GM12891 (cell line): ENCODE measurements around the gene GABRB3.

Experiments
- DNase-seq: peaks from one replicate; pipeline ENCODE4 v3.0.0; 2011; ENCODE audit warnings: low spot score; ENCODE audit not compliant: insufficient read length
- FAIRE-seq: peaks from 2 replicates; lab custom pipeline; 2011; peaks lifted over from hg19 to GRCh38; lab: Jason Lieb, UNC
- PAX5 ChIP-seq: IDR thresholded peaks from 2 replicates; pipeline ENCODE4 v1.6.1; 2011; ENCODE audit warnings: low read length, moderate library complexity, mild to moderate bottlenecking; ENCODE audit not compliant: insufficient read depth, severe bottlenecking
- POLR2A ChIP-seq: IDR thresholded peaks from 2 replicates; pipeline ENCODE4 v1.6.1; 2011; ENCODE audit warnings: low read depth, low read length, control low read depth
- POLR2AphosphoS5 ChIP-seq: IDR thresholded peaks from 2 replicates; pipeline ENCODE4 v1.6.1; 2011; ENCODE audit warnings: low read depth, low read length, control low read depth
- POU2F2 ChIP-seq: IDR thresholded peaks from 2 replicates; pipeline ENCODE4 v1.6.1; 2011; ENCODE audit warnings: low read depth, mild to moderate bottlenecking, control low read depth, low read length, moderate library complexity
- SPI1 ChIP-seq: IDR thresholded peaks from 2 replicates; pipeline ENCODE4 v1.6.1; 2011; ENCODE audit warnings: low read depth, low read length, control low read depth
- TAF1 ChIP-seq: IDR thresholded peaks from 2 replicates; pipeline ENCODE4 v1.6.1; 2011; ENCODE audit warnings: low read depth, low read length, control low read depth

GABRB3 gene

DNA sequence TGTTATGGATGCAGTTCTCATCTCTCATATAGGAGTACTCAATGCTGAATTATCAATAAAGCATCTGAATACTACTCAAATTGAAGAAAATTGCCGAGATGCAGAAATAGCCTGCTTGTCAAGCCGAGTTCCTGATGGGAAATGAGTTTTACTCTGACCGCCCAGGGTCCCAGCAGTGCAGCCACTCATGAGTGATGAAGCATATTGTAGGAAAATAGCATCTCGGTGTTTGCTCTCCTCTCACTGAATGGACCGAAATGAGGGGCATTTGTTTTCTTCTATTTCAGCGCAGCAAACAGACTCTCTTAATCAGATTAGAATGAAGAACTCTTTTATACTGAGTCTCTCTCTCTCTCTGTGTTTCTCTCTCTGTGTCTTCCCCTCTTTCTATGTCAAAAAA, 190.0 kb downstream of the GABRB3 start:
- TF ChIP-seq PAX5: no peak
- TF ChIP-seq POLR2A: no peak
- TF ChIP-seq TAF1: no peak
- no peak for TF ChIP-seq POU2F2
- no peak for TF ChIP-seq POLR2AphosphoS5
- no peak for TF ChIP-seq SPI1
- no peak for DNase-seq
- no peak for FAIRE-seq

DNA sequence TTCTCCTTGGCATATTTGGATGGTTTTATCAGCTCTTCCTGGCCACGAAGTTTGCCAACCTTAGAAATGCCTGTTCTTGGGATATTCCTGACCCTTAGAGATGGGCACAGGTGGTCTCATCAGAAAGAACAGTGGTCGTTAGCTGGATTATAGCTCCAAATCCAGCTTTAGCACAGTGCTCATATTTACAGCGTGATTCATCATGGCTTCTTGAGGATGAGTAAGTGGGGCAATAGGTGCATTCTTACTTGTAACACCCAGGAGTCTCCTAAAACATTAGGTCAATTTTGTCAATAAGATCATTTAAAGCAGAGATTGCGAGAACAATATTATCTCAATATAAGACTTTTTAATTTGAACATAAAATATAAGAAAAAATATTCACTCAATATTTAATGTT, 191.9 kb downstream of the GABRB3 start:
- no peak for TF ChIP-seq POLR2AphosphoS5
- TF ChIP-seq SPI1: no peak
- no peak for TF ChIP-seq POU2F2
- TF ChIP-seq PAX5: no peak
- no peak for TF ChIP-seq POLR2A
- TF ChIP-seq TAF1: no peak
- FAIRE-seq (no peak), DNase-seq (no peak)

DNA sequence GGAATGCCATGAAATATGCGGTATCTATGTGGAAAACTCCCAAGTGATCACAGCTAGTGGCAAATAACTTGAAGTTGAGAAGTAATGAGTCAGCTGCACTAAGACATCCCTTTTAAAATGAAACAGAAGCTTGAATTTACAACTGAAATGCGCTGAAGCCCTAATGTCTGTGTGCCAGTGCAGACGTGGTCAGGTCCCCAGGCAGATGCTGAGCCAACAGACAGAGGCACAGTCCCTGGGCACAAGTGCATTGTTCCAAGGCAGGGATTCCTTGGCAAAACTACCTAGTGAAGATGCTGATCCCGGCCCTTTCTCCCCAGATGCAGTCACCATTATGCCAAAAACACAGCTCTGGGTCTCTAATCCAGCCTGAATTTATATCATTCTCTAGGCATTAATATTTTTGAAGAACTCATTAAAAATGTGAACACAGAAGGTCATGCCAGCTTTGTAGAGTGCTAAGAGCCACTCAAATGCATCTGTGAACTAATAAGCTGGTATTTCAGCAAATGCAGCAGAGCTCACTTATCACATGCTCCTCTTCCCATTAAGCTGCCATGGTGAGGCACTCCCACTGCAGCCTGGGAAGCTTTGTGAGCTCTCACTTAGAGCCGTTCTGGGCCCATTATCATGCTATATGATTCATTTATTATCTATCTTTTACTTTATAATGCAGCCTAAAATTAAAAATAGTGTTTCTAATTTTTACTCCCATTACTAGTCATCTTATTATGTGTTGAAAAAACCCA, 200.1 kb downstream of the GABRB3 start:
- TF ChIP-seq SPI1 (no peak), TAF1 (no peak), PAX5 (no peak)
- DNase-seq (no peak), FAIRE-seq (no peak)

DNA sequence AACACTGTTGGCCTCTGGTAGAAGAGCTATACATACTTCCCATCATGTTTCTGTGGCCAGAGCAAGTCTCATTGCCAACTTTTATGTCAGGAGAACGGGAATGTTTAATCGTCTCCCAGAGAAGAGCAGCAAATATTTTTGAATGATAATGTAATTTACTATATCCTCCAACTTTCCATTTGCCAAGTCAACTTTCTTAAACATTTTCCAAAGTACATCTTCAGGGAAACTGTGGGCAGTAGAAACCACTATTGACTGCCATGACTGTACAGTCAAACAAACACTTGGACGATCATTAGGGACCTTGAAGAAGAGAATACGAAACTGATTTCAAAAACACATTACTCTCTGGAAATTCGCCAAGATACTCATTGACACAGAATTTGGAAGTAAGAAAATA, 201.5 kb downstream of the GABRB3 start:
- DNase-seq: no peak
- FAIRE-seq: no peak
- TF ChIP-seq PAX5 (no peak), POU2F2 (no peak), POLR2AphosphoS5 (no peak), SPI1 (no peak), TAF1 (no peak), POLR2A (no peak)

DNA sequence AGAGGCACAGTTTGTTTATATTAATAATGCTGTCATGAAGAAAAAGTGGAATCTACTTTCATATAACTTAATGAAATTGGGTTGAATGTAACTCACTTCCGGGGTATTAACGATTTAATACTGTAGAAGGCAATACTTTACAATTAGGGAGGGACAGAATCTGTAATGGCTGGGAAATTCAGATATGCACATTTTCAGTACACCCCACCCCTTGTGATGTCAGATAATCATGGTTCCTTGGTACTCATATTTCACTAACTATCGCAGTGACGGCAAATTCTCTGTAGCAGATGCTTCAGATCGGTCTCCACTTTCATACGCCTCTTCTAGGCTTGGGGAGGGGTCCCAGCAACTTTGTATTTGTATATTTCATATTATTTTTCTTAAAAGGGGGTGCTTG, 207.3 kb downstream of the GABRB3 start:
- TF ChIP-seq POLR2AphosphoS5: no peak
- no peak for TF ChIP-seq SPI1
- TF ChIP-seq PAX5: no peak
- TF ChIP-seq TAF1: no peak
- TF ChIP-seq POU2F2: no peak
- TF ChIP-seq POLR2A: no peak
- no peak for FAIRE-seq

DNA sequence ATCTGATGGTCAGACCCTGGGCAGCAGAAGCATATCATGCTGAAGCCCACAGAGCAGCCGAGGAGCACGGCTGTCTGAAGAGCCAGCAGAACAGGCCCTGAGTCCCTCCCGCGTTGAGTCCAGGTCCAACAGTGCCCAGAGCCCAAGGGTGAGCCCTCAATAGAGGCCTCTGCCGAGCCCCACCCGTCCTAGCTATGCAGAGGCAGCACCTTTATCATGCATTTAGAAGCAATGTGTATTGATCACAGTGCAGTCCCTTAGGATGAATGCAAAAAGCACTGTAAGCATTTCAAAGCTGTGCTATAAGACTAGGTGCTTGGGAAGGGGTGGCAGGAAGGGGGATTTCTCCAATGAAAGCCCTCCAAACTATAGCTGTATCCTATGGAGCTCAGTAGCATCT, 208.5 kb downstream of the GABRB3 start:
- DNase-seq (no peak), FAIRE-seq (no peak)
- TF ChIP-seq POU2F2 (no peak), PAX5 (no peak), POLR2AphosphoS5 (no peak), POLR2A (no peak), TAF1 (no peak), SPI1 (no peak)

More for the DNA sequence above, 207.3 kb downstream of the GABRB3 start:
- DNase-seq: no peak

DNA sequence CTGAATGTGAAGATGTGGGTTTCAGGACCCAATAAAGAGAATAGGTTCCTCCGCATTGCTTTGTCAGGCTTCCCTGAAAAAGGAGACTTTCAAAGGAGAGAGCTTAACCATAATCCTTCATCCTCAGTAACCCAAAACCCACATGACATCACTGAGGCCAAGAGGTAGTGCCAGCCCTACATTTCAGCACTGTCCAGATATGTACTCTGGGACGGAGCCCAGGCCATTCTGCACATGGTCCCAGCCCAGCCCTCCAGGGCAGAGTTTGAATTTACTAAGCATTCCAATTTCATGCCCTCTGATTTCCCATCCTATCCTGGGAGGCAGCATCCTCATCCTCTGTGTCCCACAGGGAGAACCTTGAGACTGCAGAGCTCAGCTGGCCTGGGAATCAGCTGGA, 210.5 kb downstream of the GABRB3 start:
- TF ChIP-seq POU2F2: no peak
- TF ChIP-seq POLR2A: no peak
- no peak for TF ChIP-seq SPI1
- no peak for TF ChIP-seq POLR2AphosphoS5
- TF ChIP-seq PAX5: no peak
- no peak for TF ChIP-seq TAF1
- FAIRE-seq (no peak), DNase-seq (no peak)

DNA sequence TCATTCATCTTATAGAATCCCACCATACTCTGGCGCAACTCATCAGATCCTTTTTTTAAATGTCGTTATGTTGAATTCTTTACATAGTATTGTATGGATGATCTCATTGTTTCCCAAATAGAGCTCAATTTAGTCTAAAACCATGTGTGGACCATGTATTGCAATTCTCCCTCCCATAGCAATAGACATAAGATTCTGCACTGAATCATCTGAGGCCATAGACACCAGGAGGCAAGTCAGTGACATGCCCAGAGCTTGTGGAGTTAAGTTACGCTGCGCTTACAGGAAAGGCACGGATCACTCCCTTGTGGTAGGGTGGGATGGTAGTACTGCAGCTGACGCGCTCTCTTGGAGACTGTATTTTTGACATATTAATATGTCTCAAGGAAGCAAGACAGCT, 211.0 kb downstream of the GABRB3 start:
- FAIRE-seq: no peak
- DNase-seq: no peak
- no peak for TF ChIP-seq POLR2AphosphoS5
- TF ChIP-seq POU2F2: no peak
- no peak for TF ChIP-seq SPI1
- no peak for TF ChIP-seq POLR2A
- no peak for TF ChIP-seq TAF1
- no peak for TF ChIP-seq PAX5

DNA sequence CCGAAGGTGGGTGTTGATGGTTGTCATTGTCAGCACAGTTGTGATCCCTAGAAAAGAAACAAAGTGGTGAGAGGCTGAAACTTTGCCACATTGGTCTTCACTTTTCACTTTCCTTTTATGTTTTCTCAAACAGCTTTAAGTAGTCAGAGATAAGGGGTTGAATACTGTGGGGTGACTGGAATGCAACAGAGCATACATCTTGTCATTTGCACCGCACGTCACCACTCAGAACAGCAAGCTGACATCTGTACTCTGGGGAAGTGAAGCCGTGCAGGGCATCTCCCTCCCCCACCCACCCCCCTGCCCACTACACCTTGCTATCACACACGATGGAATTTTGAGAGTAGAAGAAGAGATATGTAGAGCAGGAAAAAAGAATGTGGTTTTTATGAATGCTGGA, 211.7 kb downstream of the GABRB3 start:
- FAIRE-seq (no peak), DNase-seq (no peak)
- no peak for TF ChIP-seq POLR2AphosphoS5
- no peak for TF ChIP-seq POU2F2
- no peak for TF ChIP-seq SPI1
- no peak for TF ChIP-seq PAX5
- no peak for TF ChIP-seq TAF1
- TF ChIP-seq POLR2A: no peak

DNA sequence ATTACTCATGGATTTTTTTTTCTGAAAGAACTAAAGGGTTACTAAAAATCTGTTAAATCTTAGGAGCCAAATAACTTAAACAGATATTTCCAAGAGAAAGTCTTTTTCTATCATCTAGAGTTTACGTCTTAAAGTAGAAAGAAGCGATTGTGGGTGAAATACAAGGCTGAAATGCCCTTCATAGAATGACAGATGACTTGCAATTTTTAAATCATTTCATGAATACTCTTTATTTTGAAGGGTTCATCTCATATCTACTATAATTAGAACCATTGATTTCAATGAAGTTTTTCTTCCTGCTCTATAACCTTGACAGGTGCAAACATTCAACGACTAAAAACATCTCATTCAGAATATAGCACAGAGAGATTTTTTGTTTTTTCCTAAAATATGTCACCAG, 217.0 kb downstream of the GABRB3 start:
- FAIRE-seq (no peak), DNase-seq (no peak)
- no peak for TF ChIP-seq TAF1
- no peak for TF ChIP-seq POLR2AphosphoS5
- TF ChIP-seq SPI1: no peak
- no peak for TF ChIP-seq POLR2A
- no peak for TF ChIP-seq POU2F2
- no peak for TF ChIP-seq PAX5
